HCT116 (cell line): ENCODE results near the gene ADGRB2. TPM values are rescaled to one million over a fixed set of nuclear protein-coding genes. Genes with fewer than 3 reads are reported as not detected.

Experiments
- ATAC-seq: fragments of 200-7000 bp; cut with Tn5 transposase; 2 replicates; pipeline ENCODE4 v1.9.1; 2020; ENCODE audit warnings: mild to moderate bottlenecking, moderate library complexity
- BruUV-seq: library from RNA; stranded (reverse); fragments of 400-500 nt; replicated peaks from 2 replicates; lab custom pipeline; 2021; lab: Mats Ljungman, UMichigan
- CTCF ChIA-PET: fragments of 300-600 bp; sonication (Branson Sonifier 250); formaldehyde crosslinking; loops from one replicate; lab custom pipeline; 2021; ENCODE audit warnings: antibody characterized with exemption; lab: Charles Lee
- POLR2A ChIA-PET: fragments of 300-600, 350-600 bp; sonication (Branson Sonifier 250); formaldehyde crosslinking; loops from one replicate; lab custom pipeline; 2021; ENCODE audit warnings: antibody characterized with exemption; lab: Charles Lee
- RAD21 ChIA-PET, 2 experiments: fragments of 300-600 bp; sonication (Branson Sonifier 250); formaldehyde crosslinking; loops; one replicate each; lab custom pipeline; 2023; ENCODE audit warnings: low total read pairs in 2 of 2; ENCODE audit not compliant: uncharacterized antibody in 2 of 2, unreplicated experiment in 2 of 2, low non-redundant PET in 1 of 2; lab: Charles Lee
- DNase-seq: peaks from one replicate; pipeline ENCODE4 v3.0.0-alpha.2; 2010; ENCODE audit warnings: low read depth, low spot score
- H2AFZ ChIP-seq: fragments of 200-600 bp; shearing (Covaris generic), sonication (generic); 2 replicates; pipeline ENCODE4 v1.6.1; 2017; ENCODE audit warnings: low read depth, mixed run types, mixed read lengths, antibody characterized with exemption, low read length; ENCODE audit not compliant: poor library complexity, severe bottlenecking
- H3K27ac ChIP-seq: 2 replicates; pipeline ENCODE4 v1.5.1; 2012; ENCODE audit warnings: low read depth, low read length
- H3K27me3 ChIP-seq: fragments of 200-600 bp; sonication (generic); 2 replicates; pipeline ENCODE4 v1.6.1; 2016; ENCODE audit warnings: mixed run types, low read length, mixed read lengths; ENCODE audit not compliant: insufficient read depth
- H3K36me3 ChIP-seq, 2 experiments: fragments of 200-500 bp in 1 of 2; fragments of 200-600 bp in 1 of 2; sonication (Bioruptor generic) in 1 of 2; sonication (generic) in 1 of 2; 2 replicates each; pipeline versions ENCODE4 v1.5.1 to v1.6.1; 2014 to 2016; ENCODE audit warnings: low read length in 2 of 2, inconsistent platforms in 1 of 2, mixed read lengths in 1 of 2, mixed run types in 1 of 2; ENCODE audit not compliant: insufficient read depth in 2 of 2, control insufficient read depth in 1 of 2
- H3K4me1 ChIP-seq, 2 experiments: fragments of 200-600 bp in 1 of 2; sonication (generic) in 1 of 2; 2 replicates each; pipeline versions ENCODE4 v1.5.1 to v1.6.1; 2012 to 2017; ENCODE audit warnings: low read length in 2 of 2, inconsistent platforms in 1 of 2, mild to moderate bottlenecking in 1 of 2, mixed read lengths in 1 of 2, mixed run types in 1 of 2, moderate library complexity in 1 of 2; ENCODE audit not compliant: insufficient read depth in 2 of 2, control insufficient read depth in 1 of 2
- H3K4me2 ChIP-seq: fragments of 200-600 bp; sonication (generic); 2 replicates; pipeline ENCODE4 v1.6.1; 2017; ENCODE audit warnings: mixed run types, low read length, mixed read lengths
- H3K4me3 ChIP-seq, 2 experiments: fragments of 200-600 bp in 1 of 2; sonication (generic) in 1 of 2; replicated peaks in 1 of 2; 2 replicates each; pipeline ENCODE4 v1.5.1; 2011 to 2016; ENCODE audit warnings: low read length in 2 of 2, control low read depth in 1 of 2, low read depth in 1 of 2, mild to moderate bottlenecking in 1 of 2, mixed read lengths in 1 of 2, mixed run types in 1 of 2
- H3K79me2 ChIP-seq: fragments of 200-600 bp; sonication (generic); 2 replicates; pipeline ENCODE4 v1.6.1; 2017; ENCODE audit warnings: mild to moderate bottlenecking, mixed run types, low read length, moderate library complexity, mixed read lengths; ENCODE audit not compliant: insufficient read depth
- H3K9ac ChIP-seq: fragments of 200-600 bp; sonication (generic); 2 replicates; pipeline ENCODE4 v1.6.1; 2016; ENCODE audit warnings: low read length, mixed read lengths
- H3K9me2 ChIP-seq: fragments of 200-600 bp; sonication (generic), shearing (Covaris generic); 2 replicates; pipeline ENCODE4 v1.6.1; 2017; ENCODE audit warnings: mixed run types, mild to moderate bottlenecking, moderate library complexity; ENCODE audit not compliant: insufficient read depth
- H3K9me3 ChIP-seq, 2 experiments: fragments of 200-500 bp in 1 of 2; fragments of 200-600 bp in 1 of 2; sonication (Bioruptor generic) in 1 of 2; sonication (generic) in 1 of 2; 2 replicates each; pipeline ENCODE4 v1.6.1; 2014 to 2017; ENCODE audit warnings: low read length in 2 of 2, mixed read lengths in 2 of 2, inconsistent platforms in 1 of 2, low read depth in 1 of 2, mild to moderate bottlenecking in 1 of 2, mixed run types in 1 of 2, moderate library complexity in 1 of 2; ENCODE audit not compliant: control insufficient read depth in 1 of 2, insufficient read depth in 1 of 2
- H4K20me1 ChIP-seq: fragments of 200-600 bp; sonication (generic), shearing (Covaris generic); 2 replicates; pipeline ENCODE4 v1.6.1; 2017; ENCODE audit warnings: mixed run types, mild to moderate bottlenecking, moderate library complexity; ENCODE audit not compliant: insufficient read depth
- ATF3 ChIP-seq: IDR thresholded peaks from 2 replicates; pipeline ENCODE4 v1.6.1; 2012
- CBX3 ChIP-seq: IDR thresholded peaks from 2 replicates; pipeline ENCODE4 v1.6.1; 2012; ENCODE audit warnings: low read depth
- CEBPB ChIP-seq: IDR thresholded peaks from 2 replicates; pipeline ENCODE4 v1.6.1; 2012; ENCODE audit warnings: low read depth
- CTCF ChIP-seq, 3 experiments: fragments of 200-600 bp in 1 of 3; sonication (generic) in 1 of 3; IDR thresholded peaks in 2 of 3; conservative IDR thresholded peaks in 1 of 3; 2 replicates each; pipeline ENCODE4 v1.5.1; 2012 to 2017; ENCODE audit warnings: low read depth in 2 of 3, low read length in 2 of 3, antibody characterized with exemption in 1 of 3, borderline replicate concordance in 1 of 3, control low read depth in 1 of 3, mild to moderate bottlenecking in 1 of 3, mixed read lengths in 1 of 3, mixed run types in 1 of 3, moderate library complexity in 1 of 3; ENCODE audit not compliant: insufficient read depth in 1 of 3
- EGR1 ChIP-seq: IDR thresholded peaks from 2 replicates; pipeline ENCODE4 v1.6.1; 2012; ENCODE audit warnings: low read depth
- ELF1 ChIP-seq: IDR thresholded peaks from 2 replicates; pipeline ENCODE4 v1.6.1; 2012; ENCODE audit warnings: low read depth, borderline replicate concordance
- EZH2 ChIP-seq: fragments of 200-600 bp; sonication (generic); IDR thresholded peaks from 2 replicates; pipeline ENCODE4 v1.6.1; 2017; ENCODE audit warnings: antibody characterized with exemption, mixed run types
- EZH2phosphoT487 ChIP-seq: fragments of 200-600 bp; IDR thresholded peaks from 2 replicates; pipeline ENCODE4 v1.6.1; 2018; ENCODE audit warnings: antibody characterized with exemption, borderline replicate concordance
- FOSL1 ChIP-seq: IDR thresholded peaks from 2 replicates; pipeline ENCODE4 v1.6.1; 2012; ENCODE audit warnings: low read depth
- JUND ChIP-seq: IDR thresholded peaks from 2 replicates; pipeline ENCODE4 v1.6.1; 2012
- POLR2A ChIP-seq: IDR thresholded peaks from 2 replicates; pipeline ENCODE4 v1.7.0; 2011; ENCODE audit warnings: borderline replicate concordance; ENCODE audit not compliant: insufficient read depth, insufficient read length; ENCODE audit errors: extremely low read depth
- POLR2AphosphoS5 ChIP-seq: IDR thresholded peaks from 2 replicates; pipeline ENCODE4 v1.6.1; 2011; ENCODE audit warnings: mild to moderate bottlenecking, low read depth, low read length, moderate library complexity
- RAD21 ChIP-seq: IDR thresholded peaks from 2 replicates; pipeline ENCODE4 v1.6.1; 2012; ENCODE audit warnings: low read depth, mild to moderate bottlenecking
- REST ChIP-seq: IDR thresholded peaks from 2 replicates; pipeline ENCODE4 v1.6.1; 2012; ENCODE audit warnings: low read depth
- SIN3A ChIP-seq: IDR thresholded peaks from 2 replicates; pipeline ENCODE4 v1.6.1; 2012; ENCODE audit warnings: low read depth
- YY1 ChIP-seq: IDR thresholded peaks from 2 replicates; pipeline ENCODE4 v1.6.1; 2011; ENCODE audit warnings: low read length, low read depth, moderate library complexity, mild to moderate bottlenecking; ENCODE audit not compliant: insufficient replicate concordance; ENCODE audit errors: extremely low read depth
- ZBTB33 ChIP-seq: IDR thresholded peaks from 2 replicates; pipeline ENCODE4 v1.6.1; 2011; ENCODE audit warnings: mild to moderate bottlenecking, low read length, moderate library complexity; ENCODE audit not compliant: insufficient replicate concordance; ENCODE audit errors: extremely low read depth
- ZNF274 ChIP-seq: fragments of 200-500 bp; sonication (Bioruptor generic); IDR thresholded peaks from 2 replicates; pipeline ENCODE4 v1.6.1; 2014; ENCODE audit warnings: mild to moderate bottlenecking, low read depth, low read length, inconsistent platforms
- intact Hi-C: fragments of 100-400 bp; cut with micrococcal nuclease; formaldehyde crosslinking; loops from 2 replicates; pipeline ENCODE4 v1.10.0; 2022
- total RNA-seq: library from RNA; stranded (reverse); gene quantifications from one replicate; pipeline ENCODE4 v1.2.1, GENCODE V29; 2021; ENCODE audit not compliant: unreplicated experiment

ADGRB2 gene
- total RNA-seq, 1 experiment from 2014 or later = 10.1 TPM

- TF ChIP-seq EZH2 (no peak), CEBPB (no peak), EZH2phosphoT487 (no peak), EGR1 (no peak), POLR2A (no peak)
Observed at GRCh38 chr1:31781138-31781755, 17.1 kb upstream of the ADGRB2 start (continued).

- Histone ChIP-seq H3K4me3 (no peak overlapping the region), H3K9me3 (no peaks in the 10 kb centered on the region), H4K20me1 (no peaks in the 10 kb centered on the region)
- POLR2A ChIA-PET = interaction anchor here (0.6 kb wide), 1 partner anchor 8 kb away, joined by 3 read pairs; no protein-coding TSS in a partner anchor
- RAD21 ChIA-PET = no interaction called here
- intact Hi-C loops = loop anchor here (10.0 kb wide), 1 partner anchor 596 kb away; no protein-coding TSS in a partner anchor
- CTCF ChIA-PET = interaction anchor here (1.0 kb wide), 1 partner anchor 9 kb away, joined by 3 read pairs; no protein-coding TSS in a partner anchor
- TF ChIP-seq SIN3A (no peak), ZNF274 (no peak), ATF3 (no peak), YY1 (no peak), POLR2AphosphoS5 (no peak), JUND (no peak), EGR1 (no peak), ELF1 (no peak), CEBPB (no peak), CTCF (IDR thresholded peaks at IDR 0.05 in 2 of 3, conservative IDR thresholded peaks at IDR 0.05 in 1 of 3; ENCODE audit: borderline replicate concordance in 1 of 3, insufficient read depth in 1 of 3, low read depth in 2 of 3, low read length in 2 of 3) (no peak), EZH2phosphoT487 (no peak), ZBTB33 (no peak), RAD21 (no peak), REST (no peak), CBX3 (no peak), FOSL1 (no peak)
- TF ChIP-seq, all 23 proteins: peak for 0
- Histone ChIP-seq H3K4me1 (peaks cover 0 to 15% of the 10 kb centered on the region in 2 experiments; a peak in 2 of 4 replicates), H3K27ac (no peak overlapping the region), H3K79me2 (no peaks in the 10 kb centered on the region), H3K9me2 (no peaks in the 10 kb centered on the region), H3K4me2 (peak overlapping the region; percentile 24; the same call in 1 of the 2 replicates), H3K27me3 (no peaks in the 10 kb centered on the region), H2AFZ (peak overlapping the region; percentile 95), H3K36me3 (no peaks in the 10 kb centered on the region), H3K9ac (no peak overlapping the region)
- no TSS peak for BruUV-seq
- ATAC-seq (peak; percentile 53), DNase-seq (no peak)
Observed at GRCh38 chr1:31780632-31781031, 16.5 kb upstream of the ADGRB2 start.
